Epithelial cell of proximal tubule (primary cell): ENCODE measurements around the gene OR1D5. TPM values are rescaled to one million over a fixed set of nuclear protein-coding genes. Genes with fewer than 3 reads are reported as not detected.
"Not testable (repeated sequence)": the region's sequence is repeated elsewhere in the genome, so short reads cannot be mapped to it uniquely, and the experiment has no call there.

Experiments
- DNase-seq: peaks from one replicate; pipeline ENCODE4 v3.0.0-alpha.2; 2011; ENCODE audit warnings: low read depth
- H3K4me3 ChIP-seq: 2 replicates; pipeline ENCODE4 v1.5.1; 2011; ENCODE audit warnings: low read depth, mild to moderate bottlenecking, low read length
- total RNA-seq: library from RNA; depleted of rRNA; stranded (reverse); fragments of >200 nt; gene quantifications from 2 replicates; pipeline ENCODE4 v1.2.3, GENCODE V29; 2015
- TF ChIP-seq, protein P1 (sequence below): conservative IDR thresholded peaks from 2 replicates; pipeline ENCODE4 v1.5.1; 2012; ENCODE audit warnings: low read depth, mild to moderate bottlenecking, low read length

Gene OR1D5
- total RNA-seq, 1 donor from 2014 or later, result not detected

DNA sequence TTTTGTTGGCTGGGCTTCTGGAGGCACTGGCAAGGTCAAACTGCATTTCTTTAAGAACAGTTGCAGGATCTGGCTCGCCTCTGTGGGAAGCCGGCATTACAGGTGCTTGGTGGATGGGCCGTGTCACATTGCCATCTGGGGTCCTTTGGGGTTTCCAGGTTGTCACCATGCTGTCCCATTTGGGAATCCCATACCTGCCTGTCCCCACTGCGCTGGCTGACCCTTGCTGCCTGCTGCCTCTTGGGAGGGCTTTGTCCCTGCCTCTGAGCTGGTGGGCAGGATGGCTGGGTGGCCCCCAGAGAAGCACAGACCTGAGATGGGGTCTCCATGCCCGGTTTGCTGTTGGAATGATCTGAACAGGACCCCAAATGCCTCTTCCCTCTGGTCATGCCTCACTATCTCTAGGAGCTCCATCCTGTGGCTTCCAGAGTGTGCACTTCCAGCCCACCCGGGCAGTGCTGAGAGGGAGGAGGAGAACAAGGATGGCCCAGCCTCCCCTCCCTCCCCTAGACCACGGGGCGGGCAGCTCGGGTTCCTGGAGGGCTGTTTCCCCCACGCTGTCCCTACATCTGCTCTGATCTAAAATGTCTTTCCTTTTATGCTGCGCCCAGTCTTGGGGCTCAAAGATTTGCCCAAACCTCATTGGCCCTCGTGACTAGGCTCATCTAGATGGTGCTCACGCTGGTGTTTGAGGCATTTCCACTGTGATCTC lies 28.0 kb downstream of the OR1D5 start:
- no peak overlapping the region for H3K4me3 ChIP-seq
- TF ChIP-seq, protein P1, sequence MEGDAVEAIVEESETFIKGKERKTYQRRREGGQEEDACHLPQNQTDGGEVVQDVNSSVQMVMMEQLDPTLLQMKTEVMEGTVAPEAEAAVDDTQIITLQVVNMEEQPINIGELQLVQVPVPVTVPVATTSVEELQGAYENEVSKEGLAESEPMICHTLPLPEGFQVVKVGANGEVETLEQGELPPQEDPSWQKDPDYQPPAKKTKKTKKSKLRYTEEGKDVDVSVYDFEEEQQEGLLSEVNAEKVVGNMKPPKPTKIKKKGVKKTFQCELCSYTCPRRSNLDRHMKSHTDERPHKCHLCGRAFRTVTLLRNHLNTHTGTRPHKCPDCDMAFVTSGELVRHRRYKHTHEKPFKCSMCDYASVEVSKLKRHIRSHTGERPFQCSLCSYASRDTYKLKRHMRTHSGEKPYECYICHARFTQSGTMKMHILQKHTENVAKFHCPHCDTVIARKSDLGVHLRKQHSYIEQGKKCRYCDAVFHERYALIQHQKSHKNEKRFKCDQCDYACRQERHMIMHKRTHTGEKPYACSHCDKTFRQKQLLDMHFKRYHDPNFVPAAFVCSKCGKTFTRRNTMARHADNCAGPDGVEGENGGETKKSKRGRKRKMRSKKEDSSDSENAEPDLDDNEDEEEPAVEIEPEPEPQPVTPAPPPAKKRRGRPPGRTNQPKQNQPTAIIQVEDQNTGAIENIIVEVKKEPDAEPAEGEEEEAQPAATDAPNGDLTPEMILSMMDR, result no peak
- no peak for DNase-seq

DNA sequence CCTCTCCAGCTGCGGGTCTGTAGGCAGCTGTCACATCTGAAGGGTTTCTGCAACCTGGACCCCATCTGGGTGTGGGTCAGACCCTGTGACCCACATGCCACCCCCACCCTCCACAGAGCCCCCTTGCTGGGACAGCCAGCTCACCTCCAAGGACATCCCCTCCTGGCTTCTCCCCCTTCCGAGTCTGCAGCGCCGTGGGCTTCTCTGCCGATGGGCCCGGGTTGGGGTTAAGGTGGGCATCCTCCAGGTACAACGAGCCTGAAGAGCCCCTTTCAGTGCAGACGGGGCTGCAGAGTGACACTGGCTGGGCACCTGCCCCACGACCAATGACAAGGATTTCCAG lies 28.9 kb downstream of the OR1D5 start:
- no peak for DNase-seq
- no peak overlapping the region for H3K4me3 ChIP-seq
- TF ChIP-seq, protein P1, result no peak

DNA sequence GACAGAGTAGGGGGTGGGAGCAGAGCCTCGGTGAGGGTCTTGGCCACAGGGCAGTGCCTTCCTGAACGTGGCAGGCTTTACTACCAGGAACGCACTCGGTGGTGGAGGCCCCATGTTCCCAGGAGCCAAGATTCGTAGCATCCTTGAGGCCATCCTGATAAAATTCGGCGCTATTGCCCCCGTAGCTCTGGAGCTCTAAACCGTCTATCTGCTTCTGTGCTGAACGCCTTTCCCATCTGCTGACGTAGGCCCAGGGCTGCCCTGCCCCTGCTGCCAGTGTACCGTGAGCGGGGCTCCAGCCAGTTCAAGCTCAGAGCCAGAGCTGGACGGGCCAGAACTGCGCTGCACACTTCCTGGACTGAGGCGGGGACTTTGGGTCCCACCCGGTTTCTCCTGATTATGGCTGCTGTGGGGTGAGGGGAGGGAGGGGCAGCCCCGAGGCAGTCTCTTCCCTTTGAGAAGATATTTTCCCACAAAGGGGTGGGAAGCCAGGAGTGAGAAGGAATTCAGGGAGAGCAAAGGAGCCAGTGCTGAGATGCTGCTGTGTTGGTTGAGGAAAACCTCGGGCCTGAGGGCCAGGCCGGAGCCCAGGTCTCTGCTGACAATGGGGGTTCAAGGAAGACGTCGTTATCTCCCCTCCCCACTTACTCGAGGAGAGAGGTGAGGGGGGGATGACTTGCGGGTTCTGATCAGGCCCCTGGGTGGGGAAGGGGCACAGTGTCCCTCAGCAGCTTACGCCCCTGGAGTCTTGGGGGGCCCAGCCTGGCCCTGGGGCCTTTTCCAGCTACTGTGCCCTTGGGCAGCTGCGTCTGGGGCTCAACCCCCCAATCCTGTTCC lies 29.4 kb downstream of the OR1D5 start:
- TF ChIP-seq, protein P1, result no peak
- no peak for DNase-seq
- H3K4me3 ChIP-seq, result no peak overlapping the region

DNA sequence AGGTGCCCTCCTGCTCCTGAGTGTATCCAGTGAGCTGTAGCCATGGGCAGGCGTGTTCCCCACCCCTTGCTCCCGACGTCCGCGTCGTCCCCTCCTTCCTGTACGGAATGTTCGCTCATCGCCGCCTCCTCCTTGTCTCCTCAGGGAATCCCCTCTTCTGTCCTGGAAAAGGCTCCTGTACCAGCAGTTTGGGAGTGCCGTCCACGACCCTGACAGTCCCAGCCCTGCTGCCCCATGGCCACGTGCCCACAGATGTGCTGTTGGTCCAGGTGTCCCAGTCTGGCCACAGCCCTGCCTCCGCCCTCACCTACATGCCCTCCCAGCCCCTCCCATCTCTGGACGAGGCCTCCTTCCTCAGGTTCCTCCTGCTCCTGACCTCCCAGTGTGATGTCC lies 30.2 kb downstream of the OR1D5 start:
- TF ChIP-seq, protein P1, result no peak

DNA sequence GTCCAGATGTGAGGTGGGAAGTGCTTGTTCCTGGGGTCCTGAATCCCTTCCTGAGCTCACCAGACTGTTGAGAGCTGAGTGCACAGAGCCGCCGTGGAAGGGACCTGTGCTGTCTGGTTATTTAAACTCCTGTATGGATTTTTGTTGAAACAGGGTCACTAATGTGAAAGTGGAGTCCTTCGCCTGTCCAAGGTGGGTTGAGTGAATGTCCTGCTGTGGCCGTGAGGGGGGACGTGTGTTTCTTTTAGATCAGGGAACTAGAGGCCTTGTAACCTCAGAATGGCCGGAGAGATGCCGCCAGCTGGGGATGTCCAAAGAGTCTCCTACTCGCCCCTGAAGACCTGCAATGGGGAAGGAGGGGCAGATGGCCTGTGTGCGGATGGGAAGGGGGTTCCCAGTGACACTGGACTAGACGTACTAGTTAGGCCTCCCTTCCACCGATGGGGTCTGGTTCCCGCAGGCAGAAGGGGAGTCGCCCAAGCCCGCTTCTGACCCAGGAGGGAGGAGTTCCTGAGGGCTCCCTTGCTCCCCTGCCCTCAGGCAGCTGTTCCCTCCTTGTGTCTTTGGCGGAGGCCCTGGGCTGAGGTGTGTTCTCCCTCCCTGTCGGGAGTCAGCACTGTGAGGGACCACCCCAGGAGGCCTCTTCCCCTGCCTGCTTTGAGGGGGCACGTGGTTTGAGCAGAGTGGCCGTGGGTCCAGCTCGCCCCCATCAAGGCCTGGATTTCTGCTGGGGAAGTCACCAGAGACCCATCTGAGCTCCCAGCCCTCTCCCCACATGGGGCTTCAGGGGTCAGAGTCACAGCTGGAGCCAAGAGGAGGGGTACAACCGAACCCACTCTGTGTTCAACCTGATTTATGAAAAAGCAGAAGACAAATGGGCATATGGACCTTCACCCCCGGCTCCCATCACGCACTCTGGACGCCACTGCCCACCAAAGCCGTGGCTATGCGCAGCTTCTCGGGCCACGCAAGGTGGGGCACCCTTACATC lies 30.9 kb downstream of the OR1D5 start:
- TF ChIP-seq, protein P1, result no peak
- no peak overlapping the region for H3K4me3 ChIP-seq
- DNase-seq, result no peak

More for the DNA sequence above, 30.2 kb downstream of the OR1D5 start:
- H3K4me3 ChIP-seq, result no peak overlapping the region
- DNase-seq, result no peak

DNA sequence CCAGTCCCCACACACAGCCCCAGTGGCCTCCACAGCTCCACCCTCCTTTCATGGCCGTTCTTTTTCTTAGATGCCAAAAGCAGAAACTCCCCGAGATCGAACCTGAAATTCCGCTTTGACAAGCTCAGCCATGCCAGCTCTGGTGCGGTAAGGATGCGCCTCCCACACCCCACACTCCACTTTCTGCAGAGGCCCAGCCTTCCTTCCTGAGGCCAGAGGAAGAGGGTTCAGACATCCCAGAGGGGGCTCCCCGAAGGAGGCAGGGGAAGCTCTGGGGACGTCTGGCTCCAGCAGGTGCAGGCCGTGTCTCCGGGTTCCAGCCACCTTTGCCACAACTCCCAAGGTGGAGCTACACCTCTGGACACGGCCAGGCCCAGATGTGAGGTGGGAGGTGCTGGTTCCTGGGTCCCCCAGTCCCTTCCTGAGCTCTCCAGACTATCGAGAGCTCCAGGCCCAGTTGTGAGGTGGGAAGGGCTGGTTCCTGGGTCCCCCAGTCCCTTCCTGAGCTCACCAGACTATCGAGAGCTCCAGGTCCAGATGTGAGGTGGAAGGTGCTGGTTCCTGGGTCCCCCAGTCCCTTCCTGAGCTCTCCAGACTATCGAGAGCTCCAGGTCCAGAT lies 32.4 kb downstream of the OR1D5 start:
- H3K4me3 ChIP-seq, DNase-seq: not testable (repeated sequence)
